ENCODE measurements around the gene SCN3B. TPM values are rescaled to one million over a fixed set of nuclear protein-coding genes. Genes with fewer than 3 reads are reported as not detected.

SCN3B gene
- total RNA-seq, 2 donors from 2014 or later = 0.05 TPM; not detected in 1

- Mint-ChIP-seq H3K36me3 (ENCODE audit: insufficient read depth in 2 of 2) (peaks cover 10 to 27% of the 10 kb centered on the region in 2 donors), H3K4me3 (no peak overlapping the region), H3K9me3 (no peaks in the 10 kb centered on the region), H3K4me1 (ENCODE audit: low read depth) (no peaks in the 10 kb centered on the region), H3K27me3 (ENCODE audit: low read depth) (no peaks in the 10 kb centered on the region), H3K27ac (no peak overlapping the region)
- DNase-seq (no peak), ATAC-seq (replicated peaks in 1 of 2) (no peak)
Measured at GRCh38 chr11:123608371-123608770, 46.1 kb downstream of the SCN3B start.

GRCh38 chr11:123607781-123608180 is 46.6 kb downstream of the SCN3B start:
- no peak for DNase-seq
- Mint-ChIP-seq H3K27me3 (ENCODE audit: low read depth) (no peaks in the 10 kb centered on the region), H3K4me3 (no peak overlapping the region), H3K9me3 (no peaks in the 10 kb centered on the region), H3K36me3 (ENCODE audit: insufficient read depth in 2 of 2) (peaks cover 11 to 28% of the 10 kb centered on the region in 2 donors), H3K27ac (no peak overlapping the region), H3K4me1 (ENCODE audit: low read depth) (no peaks in the 10 kb centered on the region)
- no peak for ATAC-seq (replicated peaks in 1 of 2)

- Mint-ChIP-seq H3K9me3 (no peaks in the 10 kb centered on the region), H3K27ac (no peak overlapping the region), H3K4me1 (ENCODE audit: low read depth) (no peaks in the 10 kb centered on the region), H3K4me3 (no peak overlapping the region), H3K36me3 (ENCODE audit: insufficient read depth in 2 of 2) (peaks cover 18 to 36% of the 10 kb centered on the region in 2 donors), H3K27me3 (ENCODE audit: low read depth) (no peaks in the 10 kb centered on the region)
- DNase-seq = no peak
- no peak for ATAC-seq (replicated peaks in 1 of 2)
Measured at GRCh38 chr11:123603666-123604065, 50.8 kb downstream of the SCN3B start.

- Mint-ChIP-seq H3K27ac (no peak overlapping the region), H3K4me1 (ENCODE audit: low read depth) (no peaks in the 10 kb centered on the region), H3K27me3 (ENCODE audit: low read depth) (no peaks in the 10 kb centered on the region)
Measured at GRCh38 chr11:123601743-123602142, 52.7 kb downstream of the SCN3B start.

DNA sequence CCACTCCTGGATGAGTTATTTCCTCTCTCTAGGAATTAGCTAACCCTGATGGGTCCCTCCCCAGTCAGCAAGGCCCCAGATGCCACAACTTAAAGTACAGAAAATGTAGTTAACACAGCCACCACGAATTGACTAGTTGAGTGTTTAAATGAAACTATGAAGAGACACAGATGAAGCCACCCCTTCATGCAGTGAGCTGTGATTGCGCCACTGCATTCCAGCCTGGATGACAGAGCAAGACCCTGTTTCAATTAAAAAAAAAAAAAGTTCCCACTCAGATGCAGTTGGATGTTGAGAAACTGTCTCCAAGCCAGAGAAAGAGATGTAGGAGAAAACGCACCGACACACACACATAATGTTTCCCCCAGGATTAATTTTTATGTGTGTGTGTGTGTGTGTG is 53.3 kb downstream of the SCN3B start:
- no peaks in the 10 kb centered on the region for H3K4me1 Mint-ChIP-seq (ENCODE audit: low read depth)
- no peak for ATAC-seq (replicated peaks in 1 of 2)
- no peaks in the 10 kb centered on the region for H3K27me3 Mint-ChIP-seq (ENCODE audit: low read depth)
- peaks cover 17 to 39% of the 10 kb centered on the region in 2 donors for H3K36me3 Mint-ChIP-seq (ENCODE audit: insufficient read depth in 2 of 2)
- H3K4me3 Mint-ChIP-seq = no peak overlapping the region
- H3K27ac Mint-ChIP-seq = no peak overlapping the region
- no peaks in the 10 kb centered on the region for H3K9me3 Mint-ChIP-seq
- DNase-seq = no peak

More at GRCh38 chr11:123601743-123602142, 52.7 kb downstream of the SCN3B start:
- peaks cover 19 to 38% of the 10 kb centered on the region in 2 donors for H3K36me3 Mint-ChIP-seq (ENCODE audit: insufficient read depth in 2 of 2)
- H3K9me3 Mint-ChIP-seq = no peaks in the 10 kb centered on the region
- H3K4me3 Mint-ChIP-seq = no peak overlapping the region
- no peak for DNase-seq
- no peak for ATAC-seq (replicated peaks in 1 of 2)

- Mint-ChIP-seq H3K27ac (no peak overlapping the region), H3K9me3 (no peaks in the 10 kb centered on the region), H3K4me1 (ENCODE audit: low read depth) (no peaks in the 10 kb centered on the region), H3K36me3 (ENCODE audit: insufficient read depth in 2 of 2) (peaks cover 15 to 32% of the 10 kb centered on the region in 2 donors), H3K27me3 (ENCODE audit: low read depth) (no peaks in the 10 kb centered on the region), H3K4me3 (no peak overlapping the region)
- DNase-seq (no peak), ATAC-seq (replicated peaks in 1 of 2) (no peak)
Measured at GRCh38 chr11:123597859-123598258, 56.6 kb downstream of the SCN3B start.

GRCh38 chr11:123594921-123595320 is 59.5 kb downstream of the SCN3B start:
- Mint-ChIP-seq H3K4me3 (no peak overlapping the region), H3K36me3 (ENCODE audit: insufficient read depth in 2 of 2) (peaks cover 9 to 20% of the 10 kb centered on the region in 2 donors)

GRCh38 chr11:123594188-123594901 is 60.1 kb downstream of the SCN3B start:
- Mint-ChIP-seq H3K27ac (no peak overlapping the region), H3K9me3 (no peaks in the 10 kb centered on the region)

More at GRCh38 chr11:123594921-123595320, 59.5 kb downstream of the SCN3B start:
- H3K9me3 Mint-ChIP-seq = no peaks in the 10 kb centered on the region
- no peak overlapping the region for H3K27ac Mint-ChIP-seq
- no peaks in the 10 kb centered on the region for H3K27me3 Mint-ChIP-seq (ENCODE audit: low read depth)
- no peaks in the 10 kb centered on the region for H3K4me1 Mint-ChIP-seq (ENCODE audit: low read depth)
- ATAC-seq (replicated peaks in 1 of 2) = no peak
- DNase-seq = no peak

GRCh38 chr11:123593570-123593969 is 60.9 kb downstream of the SCN3B start:
- H3K9me3 Mint-ChIP-seq = no peaks in the 10 kb centered on the region
- H3K36me3 Mint-ChIP-seq (ENCODE audit: insufficient read depth in 2 of 2) = peaks cover 4 to 13% of the 10 kb centered on the region in 2 donors
- no peaks in the 10 kb centered on the region for H3K27me3 Mint-ChIP-seq (ENCODE audit: low read depth)
- ATAC-seq (replicated peaks in 1 of 2) (no peak), DNase-seq (no peak)
- H3K27ac Mint-ChIP-seq = no peak overlapping the region
- no peak overlapping the region for H3K4me3 Mint-ChIP-seq
- H3K4me1 Mint-ChIP-seq (ENCODE audit: low read depth) = no peaks in the 10 kb centered on the region

More at GRCh38 chr11:123594188-123594901, 60.1 kb downstream of the SCN3B start:
- Mint-ChIP-seq H3K36me3 (ENCODE audit: insufficient read depth in 2 of 2) (peaks cover 9 to 20% of the 10 kb centered on the region in 2 donors), H3K4me1 (ENCODE audit: low read depth) (no peaks in the 10 kb centered on the region), H3K4me3 (no peak overlapping the region), H3K27me3 (ENCODE audit: low read depth) (no peaks in the 10 kb centered on the region)
- DNase-seq (no peak), ATAC-seq (replicated peaks in 1 of 2) (no peak)

GRCh38 chr11:123590296-123590912 is 64.0 kb downstream of the SCN3B start:
- ATAC-seq (replicated peaks in 1 of 2) (no peak), DNase-seq (no peak)
- Mint-ChIP-seq H3K27ac (no peak overlapping the region), H3K9me3 (no peaks in the 10 kb centered on the region), H3K27me3 (ENCODE audit: low read depth) (no peaks in the 10 kb centered on the region), H3K4me3 (no peak overlapping the region), H3K36me3 (ENCODE audit: insufficient read depth in 2 of 2) (peaks cover 0 to 5% of the 10 kb centered on the region in 2 donors), H3K4me1 (ENCODE audit: low read depth) (no peaks in the 10 kb centered on the region)

DNA sequence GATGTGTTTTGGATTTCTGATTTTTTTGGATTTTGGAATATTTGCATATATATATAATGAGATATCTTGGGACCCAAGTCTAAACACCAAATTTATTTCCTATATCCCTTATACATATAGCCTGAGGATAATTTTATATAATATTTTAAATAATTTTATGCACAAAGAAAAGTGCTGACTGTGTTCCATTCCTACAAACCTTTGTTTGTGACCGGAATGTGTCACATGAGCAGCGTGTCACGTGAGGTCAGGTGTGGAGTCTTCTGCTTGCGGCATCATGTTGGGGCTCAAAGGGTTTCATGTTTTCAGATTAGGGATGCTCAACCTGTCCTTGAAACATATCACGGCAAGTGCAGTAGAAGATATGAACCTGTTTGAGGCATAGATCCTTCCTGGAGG is 65.6 kb downstream of the SCN3B start:
- Mint-ChIP-seq H3K4me3 (no peak overlapping the region), H3K4me1 (ENCODE audit: low read depth) (no peaks in the 10 kb centered on the region), H3K27me3 (ENCODE audit: low read depth) (no peaks in the 10 kb centered on the region), H3K9me3 (no peaks in the 10 kb centered on the region), H3K36me3 (ENCODE audit: insufficient read depth in 2 of 2) (peaks cover 0 to 2% of the 10 kb centered on the region in 2 donors), H3K27ac (no peak overlapping the region)
- DNase-seq = no peak
- no peak for ATAC-seq (replicated peaks in 1 of 2)

DNA sequence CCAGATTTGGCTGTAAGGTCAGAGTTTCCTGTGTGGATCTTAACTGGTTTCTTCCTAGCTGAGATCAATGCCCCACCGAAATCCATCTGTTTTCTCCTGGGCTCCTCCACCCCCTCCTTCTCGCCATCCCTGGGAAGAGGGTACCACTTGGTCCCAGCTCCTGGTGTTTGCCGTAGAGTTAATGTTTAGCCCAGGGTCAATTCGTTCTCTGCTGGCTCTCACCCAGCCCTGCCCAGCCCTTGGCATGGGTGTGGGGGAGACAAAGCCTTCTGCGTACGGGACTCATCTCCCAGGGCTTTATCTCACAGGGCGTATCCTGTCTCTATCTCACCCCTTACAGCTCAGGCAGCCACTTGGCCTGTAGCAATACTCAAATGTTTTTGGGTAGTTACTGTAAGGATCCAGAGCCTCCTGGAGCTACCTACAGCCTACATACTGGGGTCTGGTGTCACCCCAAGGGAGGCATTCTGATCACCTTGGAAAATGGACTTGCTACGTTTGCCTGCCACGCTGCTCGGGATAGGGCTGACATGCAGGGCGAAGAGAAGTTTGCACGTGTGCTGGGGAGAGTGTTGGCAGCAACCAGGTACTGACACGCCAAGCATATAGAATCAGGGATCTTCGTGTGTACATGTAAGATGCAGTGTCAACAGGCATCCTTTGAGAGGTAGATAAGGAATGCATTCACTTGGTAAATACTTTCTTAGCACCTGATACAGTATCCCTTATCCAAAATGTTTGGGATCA is 66.1 kb downstream of the SCN3B start:
- H3K9me3 Mint-ChIP-seq = no peaks in the 10 kb centered on the region
- no peak for ATAC-seq (replicated peaks in 1 of 2)
- no peak for DNase-seq
- H3K27me3 Mint-ChIP-seq (ENCODE audit: low read depth) = no peaks in the 10 kb centered on the region
- H3K36me3 Mint-ChIP-seq (ENCODE audit: insufficient read depth in 2 of 2) = peaks cover 0 to 2% of the 10 kb centered on the region in 2 donors
- no peak overlapping the region for H3K27ac Mint-ChIP-seq
- H3K4me1 Mint-ChIP-seq (ENCODE audit: low read depth) = no peaks in the 10 kb centered on the region
- no peak overlapping the region for H3K4me3 Mint-ChIP-seq

DNA sequence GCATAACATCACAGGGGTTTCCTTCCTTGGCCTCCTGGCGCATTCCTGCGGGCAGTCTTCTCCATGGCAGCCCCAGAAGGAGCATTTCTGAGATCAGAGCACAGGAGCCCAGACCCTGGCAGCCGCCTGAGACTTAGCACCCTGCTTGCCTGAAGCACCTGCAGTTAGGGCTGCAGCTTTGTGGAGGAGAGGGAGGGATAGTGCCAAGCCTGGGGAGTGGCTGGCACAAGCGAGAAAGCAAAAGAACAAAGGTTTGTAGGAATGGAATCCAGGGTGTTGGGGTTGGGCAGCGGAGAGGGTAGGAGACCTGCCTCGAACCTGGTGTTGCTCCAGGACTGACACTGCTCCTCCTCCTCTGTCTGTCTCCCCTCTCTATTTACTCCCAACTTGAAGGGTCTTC is 66.9 kb downstream of the SCN3B start:
- Mint-ChIP-seq H3K27ac (no peak overlapping the region), H3K27me3 (ENCODE audit: low read depth) (no peaks in the 10 kb centered on the region), H3K4me1 (ENCODE audit: low read depth) (no peaks in the 10 kb centered on the region), H3K9me3 (no peaks in the 10 kb centered on the region), H3K36me3 (ENCODE audit: insufficient read depth in 2 of 2) (peaks cover 2 to 4% of the 10 kb centered on the region in 2 donors), H3K4me3 (no peak overlapping the region)
- DNase-seq (no peak), ATAC-seq (replicated peaks in 1 of 2) (no peak)

Measured in activated T-cell treated with anti-CD3 and anti-CD28 coated beads, Interleukin-2, amount 50 U/mL, for 72 hours (primary cell).